Kidney epithelial cell (primary cell): ENCODE measurements around the gene UGT1A8. TPM values are rescaled to one million over a fixed set of nuclear protein-coding genes. Genes with fewer than 3 reads are reported as not detected.

ENCODE experiments used
- DNase-seq: peaks from one replicate; pipeline ENCODE4 v3.0.0-alpha.2; 2010; ENCODE audit warnings: low read depth
- H3K27me3 ChIP-seq: 2 replicates; pipeline ENCODE4 v1.6.0; 2011; ENCODE audit warnings: low read length; ENCODE audit not compliant: control insufficient read depth, insufficient read depth
- H3K36me3 ChIP-seq: 2 replicates; pipeline ENCODE4 v1.5.1; 2011; ENCODE audit warnings: low read length; ENCODE audit not compliant: control insufficient read depth, insufficient read depth
- H3K4me3 ChIP-seq: 2 replicates; pipeline ENCODE4 v1.5.1; 2011; ENCODE audit warnings: low read depth, mild to moderate bottlenecking, control low read depth, low read length
- CTCF ChIP-seq: IDR thresholded peaks from 2 replicates; pipeline ENCODE4 v1.5.1; 2011; ENCODE audit warnings: mild to moderate bottlenecking, moderate library complexity, low read length, control low read depth, inconsistent platforms; ENCODE audit not compliant: insufficient read depth, poor library complexity, severe bottlenecking
- total RNA-seq: library from RNA; depleted of rRNA; stranded (reverse); fragments of >200 nt; gene quantifications from 2 replicates; pipeline ENCODE4 v1.2.3, GENCODE V29; 2015

UGT1A8 gene
- total RNA-seq, 1 donor from 2014 or later, result not detected

GRCh38 chr2:233756429-233757081 lies 139.1 kb downstream of the UGT1A8 start:
- no peaks in the 10 kb centered on the region for H3K36me3 ChIP-seq
- TF ChIP-seq CTCF, result no peak
- no peak for DNase-seq

GRCh38 chr2:233758141-233758540 lies 140.7 kb downstream of the UGT1A8 start:
- no peaks in the 10 kb centered on the region for H3K36me3 ChIP-seq
- TF ChIP-seq CTCF, result no peak
- no peak overlapping the region for H3K4me3 ChIP-seq
- no peak for DNase-seq
- no peaks in the 10 kb centered on the region for H3K27me3 ChIP-seq

More at GRCh38 chr2:233756429-233757081, 139.1 kb downstream of the UGT1A8 start:
- H3K4me3 ChIP-seq, result no peak overlapping the region
- no peaks in the 10 kb centered on the region for H3K27me3 ChIP-seq

- Histone ChIP-seq H3K27me3 (no peaks in the 10 kb centered on the region), H3K36me3 (no peaks in the 10 kb centered on the region), H3K4me3 (no peak overlapping the region)
- TF ChIP-seq CTCF, result no peak
- no peak for DNase-seq
Observed at GRCh38 chr2:233758849-233759248, 141.4 kb downstream of the UGT1A8 start.

- Histone ChIP-seq H3K27me3 (no peaks in the 10 kb centered on the region), H3K36me3 (no peaks in the 10 kb centered on the region), H3K4me3 (no peak within 1 kb of the TSS)
- TF ChIP-seq CTCF, result no peak
- DNase-seq, result no peak
Observed at GRCh38 chr2:233760043-233760442, 142.6 kb downstream of the UGT1A8 start, which contains the start of gene UGT1A1. Gene UGT1A1 (plus strand): TSS chr2:233760270. CDS start chr2:233760288, 18 bp downstream.

- TF ChIP-seq CTCF, result no peak
- Histone ChIP-seq H3K4me3 (no peak overlapping the region), H3K27me3 (no peaks in the 10 kb centered on the region), H3K36me3 (no peaks in the 10 kb centered on the region)
- DNase-seq, result no peak
Observed at GRCh38 chr2:233761040-233761769, 143.8 kb downstream of the UGT1A8 start.
